B cell (primary cell): ENCODE data around the gene TTC13.

Source experiments
- CTCF ChIP-seq: fragments of 200-600 bp; IDR thresholded peaks from one replicate; pipeline ENCODE4 v1.8.0; 2022; ENCODE audit warnings: antibody characterized with exemption, mild to moderate bottlenecking
- EZH2 ChIP-seq: IDR thresholded peaks from 2 replicates; pipeline ENCODE4 v1.6.1; 2012; ENCODE audit warnings: borderline replicate concordance, low read depth, mild to moderate bottlenecking, moderate library complexity, low read length; ENCODE audit not compliant: insufficient read depth, poor library complexity, severe bottlenecking

- TF ChIP-seq CTCF = no peak
- no peak for TF ChIP-seq EZH2
Measured at GRCh38 chr1:230948301-230948700, 30.4 kb downstream of the TTC13 start.
